Astrocyte (in vitro differentiated cells and primary cell): ENCODE data around the gene PALM2AKAP2. TPM values are rescaled to one million over a fixed set of nuclear protein-coding genes. Genes with fewer than 3 reads are reported as not detected.
"Not testable (repeated sequence)": the region's sequence is repeated elsewhere in the genome, so short reads cannot be mapped to it uniquely, and the experiment has no call there.

Experiments
- DNase-seq: peaks from one replicate; pipeline ENCODE4 v3.0.0-alpha.2; 2010; ENCODE audit warnings: low read depth
- FAIRE-seq: peaks from 2 replicates; lab custom pipeline; 2011; peaks lifted over from hg19 to GRCh38; lab: Jason Lieb, UNC
- H2AFZ ChIP-seq: 2 replicates; pipeline ENCODE4 v1.6.0; 2012; ENCODE audit warnings: low read depth, low read length, inconsistent platforms
- H3K27ac ChIP-seq: 2 replicates; pipeline ENCODE4 v1.5.1; 2011; ENCODE audit warnings: low read depth, low read length, inconsistent platforms
- H3K27me3 ChIP-seq: 2 replicates; pipeline ENCODE4 v1.6.0; 2011; ENCODE audit warnings: low read length, inconsistent platforms; ENCODE audit not compliant: insufficient read depth
- H3K36me3 ChIP-seq: 2 replicates; pipeline ENCODE4 v1.5.1; 2011; ENCODE audit warnings: low read length, inconsistent platforms; ENCODE audit not compliant: insufficient read depth
- H3K4me1 ChIP-seq: 2 replicates; pipeline ENCODE4 v1.5.1; 2011; ENCODE audit warnings: low read length, inconsistent platforms; ENCODE audit not compliant: insufficient read depth
- H3K4me2 ChIP-seq: 2 replicates; pipeline ENCODE4 v1.6.0; 2012; ENCODE audit warnings: low read length, inconsistent platforms
- H3K4me3 ChIP-seq: 2 replicates; pipeline ENCODE4 v1.5.1; 2011; ENCODE audit warnings: low read depth, mild to moderate bottlenecking, low read length, inconsistent platforms; ENCODE audit not compliant: insufficient read depth
- H3K79me2 ChIP-seq: 2 replicates; pipeline ENCODE4 v1.6.0; 2012; ENCODE audit warnings: mild to moderate bottlenecking, low read length, inconsistent platforms; ENCODE audit not compliant: insufficient read depth
- H3K9ac ChIP-seq: 2 replicates; pipeline ENCODE4 v1.6.0; 2012; ENCODE audit warnings: mild to moderate bottlenecking, low read length, inconsistent platforms
- H3K9me3 ChIP-seq: 2 replicates; pipeline ENCODE4 v1.5.1; 2012; ENCODE audit warnings: low read depth, mild to moderate bottlenecking, low read length, inconsistent platforms; ENCODE audit not compliant: insufficient read depth
- H4K20me1 ChIP-seq: 2 replicates; pipeline ENCODE4 v1.6.0; 2012; ENCODE audit warnings: low read length, inconsistent platforms; ENCODE audit not compliant: insufficient read depth
- H3K27ac Mint-ChIP-seq: one replicate; pipeline ENCODE4 v1.8.0; 2021; ENCODE audit warnings: mild to moderate bottlenecking, mixed read lengths; ENCODE audit not compliant: unreplicated experiment
- H3K27me3 Mint-ChIP-seq: one replicate; pipeline ENCODE4 v1.8.0; 2021; ENCODE audit warnings: low read depth, mixed read lengths; ENCODE audit not compliant: unreplicated experiment
- H3K36me3 Mint-ChIP-seq: one replicate; pipeline ENCODE4 v1.8.0; 2021; ENCODE audit warnings: low read depth, mixed read lengths; ENCODE audit not compliant: unreplicated experiment
- H3K4me1 Mint-ChIP-seq: one replicate; pipeline ENCODE4 v1.8.0; 2021; ENCODE audit warnings: low read depth, mixed read lengths; ENCODE audit not compliant: unreplicated experiment
- H3K4me3 Mint-ChIP-seq: one replicate; pipeline ENCODE4 v1.8.0; 2021; ENCODE audit warnings: mild to moderate bottlenecking, moderate library complexity, mixed read lengths; ENCODE audit not compliant: unreplicated experiment
- H3K9me3 Mint-ChIP-seq: one replicate; pipeline ENCODE4 v1.8.0; 2021; ENCODE audit warnings: mild to moderate bottlenecking, mixed read lengths; ENCODE audit not compliant: unreplicated experiment
- EZH2 ChIP-seq: IDR thresholded peaks from 2 replicates; pipeline ENCODE4 v1.6.1; 2012; ENCODE audit warnings: mild to moderate bottlenecking, low read length, inconsistent platforms; ENCODE audit not compliant: insufficient read depth
- total RNA-seq: library from RNA; stranded (reverse); gene quantifications from 2 replicates; pipeline ENCODE4 v1.2.1, GENCODE V29; 2021
- TF ChIP-seq, protein P1 (sequence below): IDR thresholded peaks from 2 replicates; pipeline ENCODE4 v1.5.1; 2011; ENCODE audit warnings: low read depth, mild to moderate bottlenecking, inconsistent platforms, low read length, moderate library complexity; ENCODE audit not compliant: insufficient read depth

The PALM2AKAP2 gene
- total RNA-seq, 1 donor from 2014 or later = 58.1 TPM

DNA sequence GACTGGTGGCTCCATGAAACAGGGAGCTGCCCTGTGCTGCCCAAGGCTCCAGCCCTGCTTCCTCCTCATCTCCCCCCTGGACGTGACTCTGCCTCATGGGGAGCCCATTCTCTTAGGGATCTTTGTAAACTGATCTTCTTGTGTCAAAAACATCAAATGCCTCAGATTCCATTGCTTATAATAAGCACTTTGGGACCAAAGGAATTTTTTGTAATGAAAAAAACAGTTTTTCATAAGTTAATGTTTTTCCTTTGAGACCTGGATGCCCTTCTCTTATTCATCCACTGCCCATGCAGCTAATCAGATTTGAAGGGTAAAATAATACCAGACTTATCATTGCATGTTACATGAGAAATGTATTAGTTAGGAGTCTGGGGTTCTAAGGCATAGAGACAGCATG is 41.7 kb downstream of the PALM2AKAP2 start:
- no peak overlapping the region for H3K27ac ChIP-seq
- H3K9ac ChIP-seq = no peak overlapping the region
- Mint-ChIP-seq H3K4me1 (peaks cover 15% of the 10 kb centered on the region), H3K4me3 (no peak overlapping the region), H3K27ac (peak overlapping the region; percentile 6), H3K27me3 (no peaks in the 10 kb centered on the region), H3K36me3 (peaks cover 4% of the 10 kb centered on the region), H3K9me3 (no peaks in the 10 kb centered on the region)
- no peak for TF ChIP-seq EZH2
- H3K27me3 ChIP-seq = no peaks in the 10 kb centered on the region
- DNase-seq (peak; percentile 69), FAIRE-seq (no peak)
- H3K4me2 ChIP-seq = peak overlapping the region; percentile 42
- H3K4me1 ChIP-seq = peaks cover 26% of the 10 kb centered on the region
- H3K4me3 ChIP-seq = no peak overlapping the region
- H2AFZ ChIP-seq = no peak overlapping the region
- H4K20me1 ChIP-seq = peaks cover 22% of the 10 kb centered on the region
- no peaks in the 10 kb centered on the region for H3K9me3 ChIP-seq
- H3K36me3 ChIP-seq = no peaks in the 10 kb centered on the region
- H3K79me2 ChIP-seq = peaks cover 68% of the 10 kb centered on the region

DNA sequence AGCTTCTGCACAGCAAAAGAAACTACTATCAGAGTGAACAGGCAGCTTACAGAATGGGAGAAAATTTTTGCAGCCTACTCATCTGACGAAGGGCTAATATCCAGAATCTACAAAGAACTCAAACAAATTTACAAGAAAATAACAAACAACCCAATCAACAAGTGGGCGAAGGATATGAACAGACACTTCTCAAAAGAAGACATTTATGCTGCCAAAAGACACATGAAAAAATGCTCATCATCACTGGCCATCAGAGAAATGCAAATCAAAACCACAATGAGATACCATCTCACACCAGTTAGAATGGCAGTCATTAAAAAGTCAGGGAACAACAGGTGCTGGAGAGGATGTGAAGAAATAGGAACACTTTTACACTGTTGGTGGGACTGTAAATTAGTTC is 45.4 kb downstream of the PALM2AKAP2 start:
- not testable (repeated sequence) for DNase-seq, H3K9ac ChIP-seq, H3K27ac Mint-ChIP-seq, H3K27me3 Mint-ChIP-seq, H3K4me3 ChIP-seq, H3K4me2 ChIP-seq, H3K36me3 ChIP-seq, H3K36me3 Mint-ChIP-seq, H3K4me1 ChIP-seq, FAIRE-seq, H3K9me3 ChIP-seq, H3K27me3 ChIP-seq, H3K9me3 Mint-ChIP-seq, H3K27ac ChIP-seq, H3K4me3 Mint-ChIP-seq, H2AFZ ChIP-seq, H3K4me1 Mint-ChIP-seq
- Histone ChIP-seq H4K20me1 (peaks cover 46% of the 10 kb centered on the region), H3K79me2 (peaks cover 73% of the 10 kb centered on the region)

DNA sequence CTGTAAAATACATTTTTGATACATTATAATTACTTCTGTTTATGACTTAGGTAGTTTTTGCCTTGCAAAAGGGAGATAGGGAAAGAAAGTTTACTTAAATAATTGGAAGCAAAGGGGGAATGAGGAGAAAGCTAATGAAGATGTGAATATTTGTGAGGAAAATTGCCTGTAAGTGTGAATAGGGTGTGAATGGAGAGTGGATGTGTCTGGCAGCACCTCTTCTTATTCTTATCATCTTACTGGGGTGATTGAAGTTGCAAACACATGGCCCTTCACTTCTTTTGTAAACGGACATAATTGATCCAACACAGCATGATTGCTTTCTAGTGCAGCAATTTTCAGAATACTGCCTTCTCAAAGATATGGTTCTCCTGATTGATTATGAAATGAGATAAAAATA is 46.6 kb downstream of the PALM2AKAP2 start:
- Histone ChIP-seq H3K79me2 (peaks cover 73% of the 10 kb centered on the region), H3K4me1 (peaks cover 8% of the 10 kb centered on the region), H3K9ac (no peak overlapping the region), H3K27ac (no peak overlapping the region), H3K4me3 (no peak overlapping the region), H3K9me3 (no peaks in the 10 kb centered on the region), H3K27me3 (no peaks in the 10 kb centered on the region), H3K36me3 (no peaks in the 10 kb centered on the region), H4K20me1 (peaks cover 58% of the 10 kb centered on the region), H2AFZ (no peak overlapping the region), H3K4me2 (no peak overlapping the region)
- Mint-ChIP-seq H3K4me1 (peaks cover 5% of the 10 kb centered on the region), H3K9me3 (no peaks in the 10 kb centered on the region), H3K27me3 (no peaks in the 10 kb centered on the region), H3K4me3 (no peak overlapping the region), H3K36me3 (peaks cover 4% of the 10 kb centered on the region), H3K27ac (no peak overlapping the region)
- no peak for TF ChIP-seq EZH2
- FAIRE-seq (no peak), DNase-seq (no peak)

DNA sequence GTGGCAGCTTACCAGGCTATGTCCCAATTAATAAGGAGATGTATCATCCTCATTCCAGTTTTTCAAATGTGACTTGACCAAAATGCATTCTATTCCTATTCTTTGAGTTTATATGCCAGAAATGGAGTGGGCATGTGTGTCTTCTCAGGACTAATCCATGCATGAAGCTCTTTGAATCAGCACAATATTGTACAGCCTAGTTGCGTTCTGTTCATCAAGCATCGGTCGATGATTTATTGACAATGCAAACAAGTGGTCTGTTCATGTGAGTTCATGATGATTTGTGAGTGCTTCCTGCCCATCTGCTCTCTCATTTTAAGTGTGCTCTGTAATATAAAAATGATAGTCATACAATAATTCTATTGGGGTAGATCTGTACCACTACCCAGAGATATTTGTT is 48.3 kb downstream of the PALM2AKAP2 start:
- H3K79me2 ChIP-seq = peaks cover 64% of the 10 kb centered on the region
- no peaks in the 10 kb centered on the region for H3K9me3 ChIP-seq
- H3K9ac ChIP-seq = no peak overlapping the region
- H3K4me3 ChIP-seq = no peak overlapping the region
- no peaks in the 10 kb centered on the region for H3K27me3 ChIP-seq
- no peak for FAIRE-seq
- no peak for DNase-seq
- Mint-ChIP-seq H3K27me3 (no peaks in the 10 kb centered on the region), H3K36me3 (peaks cover 6% of the 10 kb centered on the region), H3K27ac (no peak overlapping the region), H3K4me1 (no peaks in the 10 kb centered on the region), H3K4me3 (no peak overlapping the region), H3K9me3 (no peaks in the 10 kb centered on the region)
- no peaks in the 10 kb centered on the region for H3K4me1 ChIP-seq
- H3K27ac ChIP-seq = no peak overlapping the region
- no peak for TF ChIP-seq EZH2
- TF ChIP-seq, protein P1, sequence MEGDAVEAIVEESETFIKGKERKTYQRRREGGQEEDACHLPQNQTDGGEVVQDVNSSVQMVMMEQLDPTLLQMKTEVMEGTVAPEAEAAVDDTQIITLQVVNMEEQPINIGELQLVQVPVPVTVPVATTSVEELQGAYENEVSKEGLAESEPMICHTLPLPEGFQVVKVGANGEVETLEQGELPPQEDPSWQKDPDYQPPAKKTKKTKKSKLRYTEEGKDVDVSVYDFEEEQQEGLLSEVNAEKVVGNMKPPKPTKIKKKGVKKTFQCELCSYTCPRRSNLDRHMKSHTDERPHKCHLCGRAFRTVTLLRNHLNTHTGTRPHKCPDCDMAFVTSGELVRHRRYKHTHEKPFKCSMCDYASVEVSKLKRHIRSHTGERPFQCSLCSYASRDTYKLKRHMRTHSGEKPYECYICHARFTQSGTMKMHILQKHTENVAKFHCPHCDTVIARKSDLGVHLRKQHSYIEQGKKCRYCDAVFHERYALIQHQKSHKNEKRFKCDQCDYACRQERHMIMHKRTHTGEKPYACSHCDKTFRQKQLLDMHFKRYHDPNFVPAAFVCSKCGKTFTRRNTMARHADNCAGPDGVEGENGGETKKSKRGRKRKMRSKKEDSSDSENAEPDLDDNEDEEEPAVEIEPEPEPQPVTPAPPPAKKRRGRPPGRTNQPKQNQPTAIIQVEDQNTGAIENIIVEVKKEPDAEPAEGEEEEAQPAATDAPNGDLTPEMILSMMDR = no peak
- H3K36me3 ChIP-seq = no peaks in the 10 kb centered on the region
- peaks cover 57% of the 10 kb centered on the region for H4K20me1 ChIP-seq
- no peak overlapping the region for H2AFZ ChIP-seq
- H3K4me2 ChIP-seq = no peak overlapping the region
